Neural progenitor cell (in vitro differentiated cells): ENCODE measurements around the gene UBAP1L. TPM values are rescaled to one million over a fixed set of nuclear protein-coding genes. Genes with fewer than 3 reads are reported as not detected.

Source experiments
- DNase-seq: peaks from one replicate; pipeline ENCODE4 v3.0.0-alpha.2; 2016; ENCODE audit warnings: low spot score
- H2AFZ ChIP-seq: fragments of 200-600 bp; sonication (generic); replicated peaks from 2 replicates; pipeline ENCODE4 v1.6.1; 2016; ENCODE audit warnings: antibody characterized with exemption
- H3F3A ChIP-seq: fragments of 200-600 bp; sonication (generic); 2 replicates; pipeline ENCODE4 v1.6.1; 2016; ENCODE audit warnings: antibody characterized with exemption, low read depth
- H3K27ac ChIP-seq: fragments of 200-600 bp; sonication (generic); 2 replicates; pipeline ENCODE4 v1.5.1; 2016; ENCODE audit warnings: mild to moderate bottlenecking
- H3K27me3 ChIP-seq: fragments of 200-600 bp; sonication (generic); 2 replicates; pipeline ENCODE4 v1.6.1; 2016; ENCODE audit warnings: mild to moderate bottlenecking, moderate library complexity
- H3K36me3 ChIP-seq: fragments of 200-600 bp; sonication (generic); 2 replicates; pipeline ENCODE4 v1.5.1; 2016
- H3K4me1 ChIP-seq: fragments of 200-600 bp; sonication (generic); 2 replicates; pipeline ENCODE4 v1.6.1; 2016; ENCODE audit warnings: mixed run types
- H3K4me2 ChIP-seq: fragments of 200-600 bp; sonication (generic); 2 replicates; pipeline ENCODE4 v1.6.1; 2016
- H3K4me3 ChIP-seq: fragments of 200-600 bp; sonication (generic); 2 replicates; pipeline ENCODE4 v1.5.1; 2016
- H3K79me2 ChIP-seq: fragments of 200-600 bp; sonication (generic); 2 replicates; pipeline ENCODE4 v1.6.1; 2016; ENCODE audit warnings: low read depth
- H3K9ac ChIP-seq: fragments of 200-600 bp; sonication (generic); 2 replicates; pipeline ENCODE4 v1.6.1; 2016
- H3K9me3 ChIP-seq: fragments of 200-600 bp; sonication (generic); 2 replicates; pipeline ENCODE4 v1.5.1; 2016; ENCODE audit warnings: low read depth
- H4K20me1 ChIP-seq: fragments of 200-600 bp; sonication (generic); 2 replicates; pipeline ENCODE4 v1.6.1; 2016; ENCODE audit warnings: low read depth
- H3K27ac Mint-ChIP-seq: 3 replicates; pipeline ENCODE4 v1.8.0; 2021; ENCODE audit warnings: mixed read lengths
- H3K27me3 Mint-ChIP-seq: 2 replicates; pipeline ENCODE4 v1.8.0; 2022; ENCODE audit warnings: low read depth, mild to moderate bottlenecking, inconsistent platforms, moderate library complexity, mixed read lengths; ENCODE audit not compliant: insufficient read depth
- H3K36me3 Mint-ChIP-seq: 3 replicates; pipeline ENCODE4 v1.8.0; 2021; ENCODE audit warnings: mixed read lengths
- H3K4me1 Mint-ChIP-seq: 3 replicates; pipeline ENCODE4 v1.8.0; 2021; ENCODE audit warnings: mixed read lengths
- H3K4me3 Mint-ChIP-seq: 3 replicates; pipeline ENCODE4 v1.8.0; 2021; ENCODE audit warnings: mild to moderate bottlenecking, moderate library complexity, mixed read lengths
- H3K9me3 Mint-ChIP-seq: 3 replicates; pipeline ENCODE4 v1.8.0; 2020; ENCODE audit warnings: mixed read lengths
- CTCF ChIP-seq: fragments of 200-600 bp; sonication (generic); IDR thresholded peaks from 2 replicates; pipeline ENCODE4 v1.5.1; 2017; ENCODE audit warnings: antibody characterized with exemption, mild to moderate bottlenecking
- EZH2 ChIP-seq: fragments of 200-600 bp; sonication (generic); IDR thresholded peaks from 2 replicates; pipeline ENCODE4 v1.6.1; 2017; ENCODE audit warnings: antibody characterized with exemption, mild to moderate bottlenecking, moderate library complexity
- EZH2phosphoT487 ChIP-seq: fragments of 200-600 bp; sonication (generic); IDR thresholded peaks from 2 replicates; pipeline ENCODE4 v1.6.1; 2017; ENCODE audit warnings: antibody characterized with exemption
- total RNA-seq: library from RNA; depleted of rRNA; stranded (reverse); fragments of >200 nt; gene quantifications from 2 replicates; pipeline ENCODE4 v1.2.3, GENCODE V29; 2015; ENCODE audit warnings: low replicate concordance

UBAP1L gene
- total RNA-seq, 1 donor from 2014 or later, result 0.39 TPM

DNA sequence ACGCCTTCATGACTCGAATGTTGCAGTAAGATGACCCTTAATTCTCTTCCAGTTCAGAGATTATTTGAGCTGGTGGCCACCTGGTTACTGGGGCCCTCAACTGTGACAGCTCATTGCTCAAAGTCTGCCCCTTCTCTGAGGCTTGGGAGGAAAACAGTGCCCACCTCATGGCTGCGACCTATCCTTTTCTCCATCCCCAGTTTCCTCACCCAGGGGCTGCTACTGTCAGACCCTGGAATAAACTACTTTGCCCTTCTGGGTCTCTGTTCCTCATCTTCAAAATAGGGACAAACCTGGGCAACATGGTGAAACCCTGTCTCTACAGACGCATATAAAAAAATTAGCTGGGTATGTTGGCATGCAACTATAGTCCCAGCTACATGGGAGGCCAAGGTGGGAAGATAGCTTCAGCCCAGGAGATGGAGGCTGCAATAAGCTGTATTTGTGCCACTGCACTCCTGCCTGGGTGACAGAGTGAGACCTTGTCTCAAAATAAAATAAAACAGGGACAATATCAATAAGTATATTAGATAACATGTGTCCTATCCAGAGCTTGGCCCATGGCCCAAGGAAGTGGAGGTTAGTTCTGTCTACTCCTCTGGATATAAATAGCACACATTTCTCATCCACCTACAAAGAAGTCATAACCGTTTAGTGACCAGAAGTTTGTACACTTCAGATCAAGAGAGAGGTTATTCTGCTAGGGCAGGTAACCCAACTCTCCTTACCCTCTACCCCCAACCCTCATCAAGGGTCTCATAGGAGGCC is 45.0 kb downstream of the UBAP1L start:
- Mint-ChIP-seq H3K4me1 (peaks cover 34% of the 10 kb centered on the region), H3K36me3 (no peaks in the 10 kb centered on the region)
- DNase-seq, result no peak

DNA sequence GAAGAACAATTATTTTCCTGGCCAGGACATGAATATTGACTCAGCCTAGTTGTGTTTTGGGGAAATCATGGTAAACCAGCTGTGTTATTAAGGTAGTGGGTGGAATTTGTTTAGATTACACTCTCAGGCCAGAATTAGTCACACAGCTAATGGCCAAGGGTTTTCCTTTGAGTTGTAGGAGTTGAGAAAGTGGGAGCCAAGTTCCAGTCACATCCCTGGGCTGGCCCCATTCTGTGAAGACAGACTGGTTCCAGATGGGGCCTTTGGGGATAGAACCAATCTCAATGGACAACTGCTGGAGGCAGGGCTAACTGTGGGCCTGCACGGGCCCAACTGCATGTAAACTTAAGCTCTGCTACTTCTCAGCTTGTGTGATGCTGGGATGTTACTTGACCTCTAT is 45.8 kb downstream of the UBAP1L start:
- Histone ChIP-seq H3K79me2 (no peaks in the 10 kb centered on the region), H2AFZ (no peak overlapping the region), H3F3A (peaks cover 37% of the 10 kb centered on the region), H3K4me1 (peaks cover 30% of the 10 kb centered on the region), H3K9ac (no peak overlapping the region), H4K20me1 (no peaks in the 10 kb centered on the region), H3K4me2 (no peak overlapping the region), H3K36me3 (no peaks in the 10 kb centered on the region), H3K4me3 (no peak overlapping the region), H3K27me3 (peaks cover 30% of the 10 kb centered on the region), H3K9me3 (no peaks in the 10 kb centered on the region), H3K27ac (no peak overlapping the region)
- Mint-ChIP-seq H3K9me3 (peaks cover 4% of the 10 kb centered on the region), H3K36me3 (no peaks in the 10 kb centered on the region), H3K27me3 (peaks cover 21% of the 10 kb centered on the region), H3K4me1 (peaks cover 34% of the 10 kb centered on the region), H3K27ac (no peak overlapping the region), H3K4me3 (no peak overlapping the region)
- DNase-seq, result no peak
- no peak for TF ChIP-seq CTCF

More for the DNA sequence above, 45.0 kb downstream of the UBAP1L start:
- H3K36me3 ChIP-seq, result no peaks in the 10 kb centered on the region
- H3K9me3 Mint-ChIP-seq, result peaks cover 4% of the 10 kb centered on the region
- no peak overlapping the region for H3K27ac Mint-ChIP-seq
- H3K9ac ChIP-seq, result no peak overlapping the region
- H4K20me1 ChIP-seq, result no peaks in the 10 kb centered on the region
- H2AFZ ChIP-seq, result no peak overlapping the region
- H3K27ac ChIP-seq, result no peak overlapping the region
- H3K79me2 ChIP-seq, result no peaks in the 10 kb centered on the region
- H3K27me3 Mint-ChIP-seq, result peaks cover 21% of the 10 kb centered on the region
- no peaks in the 10 kb centered on the region for H3K9me3 ChIP-seq
- H3K4me3 Mint-ChIP-seq, result no peak overlapping the region
- TF ChIP-seq CTCF, result no peak
- no peak for TF ChIP-seq EZH2phosphoT487
- no peak for TF ChIP-seq EZH2
- H3K4me3 ChIP-seq, result no peak overlapping the region
- peaks cover 30% of the 10 kb centered on the region for H3K27me3 ChIP-seq
- peaks cover 36% of the 10 kb centered on the region for H3F3A ChIP-seq
- no peak overlapping the region for H3K4me2 ChIP-seq
- H3K4me1 ChIP-seq, result peaks cover 30% of the 10 kb centered on the region

GRCh38 chr15:65068403-65068788 is 46.6 kb downstream of the UBAP1L start:
- Histone ChIP-seq H3K9me3 (no peaks in the 10 kb centered on the region), H3K4me2 (peak overlapping the region; percentile 95), H3F3A (peaks cover 37% of the 10 kb centered on the region), H3K79me2 (no peaks in the 10 kb centered on the region), H3K27me3 (peaks cover 30% of the 10 kb centered on the region), H3K36me3 (no peaks in the 10 kb centered on the region), H3K4me3 (peak overlapping the region; percentile 51), H2AFZ (peak overlapping the region; percentile 83), H3K9ac (no peak overlapping the region), H3K4me1 (peaks cover 30% of the 10 kb centered on the region), H4K20me1 (no peaks in the 10 kb centered on the region), H3K27ac (no peak overlapping the region)
- TF ChIP-seq CTCF, result no peak
- TF ChIP-seq EZH2, result no peak
- no peak for TF ChIP-seq EZH2phosphoT487
- H3K9me3 Mint-ChIP-seq, result peaks cover 4% of the 10 kb centered on the region
- no peak overlapping the region for H3K27ac Mint-ChIP-seq
- H3K4me1 Mint-ChIP-seq, result peaks cover 34% of the 10 kb centered on the region
- H3K36me3 Mint-ChIP-seq, result no peaks in the 10 kb centered on the region
- H3K27me3 Mint-ChIP-seq, result peaks cover 21% of the 10 kb centered on the region
- peak overlapping the region; percentile 39 for H3K4me3 Mint-ChIP-seq
- DNase-seq, result no peak
